Neuronal stem cell (in vitro differentiated cells): Measurements from ENCODE around the gene PSMB3.

Experiments
- DNase-seq: peaks from one replicate; pipeline ENCODE4 v3.0.0-alpha.2; 2013; ENCODE audit warnings: low spot score
- H2AFZ ChIP-seq: one replicate; pipeline ENCODE4 v1.6.1; 2013; ENCODE audit warnings: mild to moderate bottlenecking, low read length, inconsistent platforms
- H2AK5ac ChIP-seq: 2 replicates; pipeline ENCODE4 v1.6.1; 2013; ENCODE audit warnings: low read depth, mild to moderate bottlenecking, inconsistent platforms, low read length, moderate library complexity, mixed read lengths
- H2BK120ac ChIP-seq: 2 replicates; pipeline ENCODE4 v1.6.1; 2013; ENCODE audit warnings: low read depth, mild to moderate bottlenecking, inconsistent platforms, low read length, moderate library complexity, mixed read lengths
- H2BK12ac ChIP-seq: one replicate; pipeline ENCODE4 v1.6.1; 2013; ENCODE audit warnings: low read length, inconsistent platforms
- H2BK15ac ChIP-seq: 2 replicates; pipeline ENCODE4 v1.6.1; 2013; ENCODE audit warnings: mild to moderate bottlenecking, low read length, inconsistent platforms, mixed read lengths
- H2BK5ac ChIP-seq: one replicate; pipeline ENCODE4 v1.6.1; 2013; ENCODE audit warnings: inconsistent platforms, mild to moderate bottlenecking, low read length, moderate library complexity
- H3K14ac ChIP-seq: one replicate; pipeline ENCODE4 v1.6.1; 2013; ENCODE audit warnings: low read length, inconsistent platforms
- H3K18ac ChIP-seq: 2 replicates; pipeline ENCODE4 v1.6.1; 2013; ENCODE audit warnings: low read length, inconsistent platforms
- H3K23ac ChIP-seq: 2 replicates; pipeline ENCODE4 v1.6.1; 2013; ENCODE audit warnings: low read depth, mild to moderate bottlenecking, mixed read lengths, low read length, inconsistent platforms; ENCODE audit not compliant: poor library complexity
- H3K27ac ChIP-seq: replicated peaks from 3 replicates; pipeline ENCODE4 v1.5.1; 2013; ENCODE audit warnings: low read length, inconsistent platforms
- H3K27me3 ChIP-seq, 3 experiments: 2 replicates each; pipeline ENCODE4 v1.6.1; 2013; ENCODE audit warnings: low read length in 3 of 3, mild to moderate bottlenecking in 2 of 3, inconsistent platforms in 1 of 3, low read depth in 1 of 3, mixed read lengths in 1 of 3, moderate library complexity in 1 of 3; ENCODE audit not compliant: control insufficient read depth in 3 of 3, insufficient read depth in 3 of 3
- H3K36me3 ChIP-seq, 2 donors: replicated peaks in 1 of 2; 2 replicates each; pipeline ENCODE4 v1.6.1; 2013; ENCODE audit warnings: low read length in 2 of 2; ENCODE audit not compliant: control insufficient read depth in 2 of 2, insufficient read depth in 2 of 2
- H3K4ac ChIP-seq: 2 replicates; pipeline ENCODE4 v1.6.1; 2013; ENCODE audit warnings: inconsistent platforms, mild to moderate bottlenecking, low read length, moderate library complexity
- H3K4me1 ChIP-seq, 2 donors: 1 replicate in 1 of 2; 2 replicates in 1 of 2; pipeline ENCODE4 v1.6.1; 2013; ENCODE audit warnings: low read length in 2 of 2, low read depth in 1 of 2; ENCODE audit not compliant: control insufficient read depth in 2 of 2, insufficient read depth in 1 of 2
- H3K4me2 ChIP-seq: one replicate; pipeline ENCODE4 v1.6.1; 2013; ENCODE audit warnings: mild to moderate bottlenecking, low read length, inconsistent platforms; ENCODE audit not compliant: insufficient read depth, poor library complexity, severe bottlenecking
- H3K4me3 ChIP-seq, 2 donors: 2 replicates each; pipeline ENCODE4 v1.5.1; 2013; ENCODE audit warnings: low read length in 2 of 2, mild to moderate bottlenecking in 2 of 2, inconsistent platforms in 1 of 2, moderate library complexity in 1 of 2
- H3K79me1 ChIP-seq: one replicate; pipeline ENCODE4 v1.6.1; 2013; ENCODE audit warnings: low read depth, mild to moderate bottlenecking, inconsistent platforms, low read length, moderate library complexity
- H3K9ac ChIP-seq: one replicate; pipeline ENCODE4 v1.6.1; 2013; ENCODE audit warnings: mild to moderate bottlenecking, low read depth, low read length, inconsistent platforms; ENCODE audit not compliant: poor library complexity
- H3K9me3 ChIP-seq, 2 donors: replicated peaks in 1 of 2; 2 replicates each; pipeline versions ENCODE3 to v1.6.1; 2013; ENCODE audit warnings: low read length in 2 of 2, mild to moderate bottlenecking in 2 of 2, inconsistent platforms in 1 of 2, low read depth in 1 of 2, mixed read lengths in 1 of 2, moderate library complexity in 1 of 2; ENCODE audit not compliant: control insufficient read depth in 2 of 2, insufficient read depth in 1 of 2
- H4K8ac ChIP-seq: one replicate; pipeline ENCODE4 v1.6.1; 2013; ENCODE audit warnings: low read depth, mild to moderate bottlenecking, inconsistent platforms, low read length, moderate library complexity
- H4K91ac ChIP-seq: one replicate; pipeline ENCODE4 v1.6.1; 2013; ENCODE audit warnings: low read length, low read depth, mild to moderate bottlenecking, inconsistent platforms; ENCODE audit not compliant: poor library complexity
- WGBS, 2 donors: extraction: QIAGEN DNeasy Blood & Tissue Kit; methylation state at CpG; one replicate each; pipeline ENCODE4 v1.1.7; 2013; ENCODE audit warnings: missing lambda C conversion rate in 2 of 2, mixed read lengths in 1 of 2; ENCODE audit not compliant: insufficient read length in 2 of 2, insufficient replicate concordance in 1 of 2; ENCODE audit errors: extremely low coverage in 2 of 2; 5-methylcytosine and 5-hydroxymethylcytosine counted together

PSMB3 gene

DNA sequence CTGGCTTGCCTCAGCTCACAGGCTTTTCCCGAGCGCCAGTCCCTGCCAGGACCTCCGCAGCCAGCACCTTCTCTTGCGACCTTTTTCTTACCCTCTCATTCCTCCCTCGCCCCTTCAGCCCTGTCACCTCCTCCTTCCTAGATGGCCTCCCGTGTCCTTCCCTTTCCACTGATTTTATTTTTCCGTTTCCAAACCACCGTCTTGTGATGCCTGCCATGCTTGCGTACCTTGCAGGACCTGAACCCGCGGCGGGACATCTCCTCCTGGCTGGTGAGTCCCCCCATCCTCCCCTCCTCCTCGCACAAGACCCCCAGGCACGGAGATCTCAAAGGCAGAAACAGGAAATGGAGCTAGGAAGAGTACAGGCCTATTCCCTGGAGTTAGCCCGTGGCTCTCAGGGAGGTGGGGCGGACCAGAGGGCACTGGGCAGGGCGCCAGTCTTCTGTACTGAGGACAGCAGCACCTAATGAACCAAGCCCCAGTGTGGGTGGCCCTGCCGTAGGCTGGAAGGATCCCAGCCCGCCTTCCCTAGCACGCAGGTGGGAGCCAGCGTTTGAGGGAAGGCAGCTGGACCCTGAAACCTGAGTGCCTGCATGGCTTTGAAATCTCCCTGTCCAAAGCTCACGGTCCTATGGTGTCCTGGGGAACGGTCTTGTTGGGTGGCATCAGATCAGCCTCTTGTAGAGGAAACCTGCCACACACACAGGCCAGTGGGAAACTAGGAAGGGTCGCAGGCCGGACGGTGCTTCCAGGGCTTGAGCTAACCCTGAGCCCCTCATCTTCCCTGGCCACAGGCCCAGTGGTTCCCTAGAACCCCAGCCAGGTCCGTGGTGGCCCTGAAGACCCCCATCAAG lies 21.8 kb upstream of the PSMB3 start:
- H2AFZ ChIP-seq = peak overlapping the region; percentile 82
- peak overlapping the region; percentile 54 for H3K27ac ChIP-seq
- H3K79me1 ChIP-seq = no peaks in the 10 kb centered on the region
- H3K14ac ChIP-seq = no peak overlapping the region
- H3K4me2 ChIP-seq = peak overlapping the region; percentile 89
- no peak for DNase-seq
- no CpG with 5 or more reads among the region's 27 CpGs for WGBS, 2 donors
- no peak overlapping the region for H4K8ac ChIP-seq
- peak overlapping the region; percentile 28 for H2AK5ac ChIP-seq
- H3K4ac ChIP-seq = no peak overlapping the region
- H3K18ac ChIP-seq = peak overlapping the region; percentile 6
- H3K9ac ChIP-seq = peak overlapping the region; percentile 67
- H2BK5ac ChIP-seq = no peak overlapping the region
- H2BK15ac ChIP-seq = no peak overlapping the region
- H3K4me1 ChIP-seq = peaks cover 9 to 12% of the 10 kb centered on the region in 2 donors
- peaks cover 19 to 53% of the 10 kb centered on the region in 2 donors for H3K36me3 ChIP-seq
- no peaks in the 10 kb centered on the region for H3K27me3 ChIP-seq
- H3K4me3 ChIP-seq = peak overlapping the region; percentile 53 to 82
- H3K23ac ChIP-seq = no peak overlapping the region
- H4K91ac ChIP-seq = no peak overlapping the region
- H2BK120ac ChIP-seq = no peak overlapping the region
- H2BK12ac ChIP-seq = no peak overlapping the region
- H3K9me3 ChIP-seq = no peaks in the 10 kb centered on the region

DNA sequence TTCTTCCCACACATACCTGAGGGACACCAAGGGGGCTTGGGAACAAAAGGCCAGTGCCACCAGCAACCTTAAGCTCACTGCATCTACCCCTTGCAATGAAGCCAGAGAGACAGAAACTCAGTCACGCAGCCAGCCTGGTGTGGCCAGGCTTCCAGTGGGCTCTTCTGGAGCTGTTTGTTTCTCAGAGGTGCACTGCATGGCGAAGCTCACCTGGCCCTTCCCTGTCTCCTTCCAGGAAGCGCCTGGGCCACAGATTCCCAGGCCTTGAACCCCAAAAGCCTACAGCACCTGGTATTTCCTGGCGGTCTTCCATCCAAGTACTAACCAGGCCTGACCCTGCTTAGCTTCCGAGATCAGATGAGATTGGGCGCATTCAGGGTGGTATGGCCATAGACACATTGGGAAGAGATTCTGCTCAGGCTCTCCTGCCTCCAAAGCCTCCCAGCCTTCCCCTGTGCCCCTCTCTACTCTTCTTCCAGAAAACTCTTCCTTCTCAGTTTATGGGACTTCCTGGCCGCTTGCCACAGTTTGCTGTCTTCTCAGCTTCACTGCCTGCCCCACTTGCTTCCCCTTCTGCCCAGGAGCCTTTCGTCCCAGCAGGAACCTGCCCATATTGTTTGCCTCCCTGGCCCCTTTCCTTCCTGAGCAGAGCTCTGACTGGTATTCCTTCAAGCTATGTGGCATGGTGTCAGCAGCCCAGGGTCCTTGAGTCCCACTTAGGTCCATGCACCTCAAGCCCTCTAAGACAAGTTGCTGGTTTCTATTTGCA lies 20.8 kb upstream of the PSMB3 start:
- no peak overlapping the region for H2BK12ac ChIP-seq
- no peaks in the 10 kb centered on the region for H3K27me3 ChIP-seq
- no peak overlapping the region for H3K4me3 ChIP-seq

DNA sequence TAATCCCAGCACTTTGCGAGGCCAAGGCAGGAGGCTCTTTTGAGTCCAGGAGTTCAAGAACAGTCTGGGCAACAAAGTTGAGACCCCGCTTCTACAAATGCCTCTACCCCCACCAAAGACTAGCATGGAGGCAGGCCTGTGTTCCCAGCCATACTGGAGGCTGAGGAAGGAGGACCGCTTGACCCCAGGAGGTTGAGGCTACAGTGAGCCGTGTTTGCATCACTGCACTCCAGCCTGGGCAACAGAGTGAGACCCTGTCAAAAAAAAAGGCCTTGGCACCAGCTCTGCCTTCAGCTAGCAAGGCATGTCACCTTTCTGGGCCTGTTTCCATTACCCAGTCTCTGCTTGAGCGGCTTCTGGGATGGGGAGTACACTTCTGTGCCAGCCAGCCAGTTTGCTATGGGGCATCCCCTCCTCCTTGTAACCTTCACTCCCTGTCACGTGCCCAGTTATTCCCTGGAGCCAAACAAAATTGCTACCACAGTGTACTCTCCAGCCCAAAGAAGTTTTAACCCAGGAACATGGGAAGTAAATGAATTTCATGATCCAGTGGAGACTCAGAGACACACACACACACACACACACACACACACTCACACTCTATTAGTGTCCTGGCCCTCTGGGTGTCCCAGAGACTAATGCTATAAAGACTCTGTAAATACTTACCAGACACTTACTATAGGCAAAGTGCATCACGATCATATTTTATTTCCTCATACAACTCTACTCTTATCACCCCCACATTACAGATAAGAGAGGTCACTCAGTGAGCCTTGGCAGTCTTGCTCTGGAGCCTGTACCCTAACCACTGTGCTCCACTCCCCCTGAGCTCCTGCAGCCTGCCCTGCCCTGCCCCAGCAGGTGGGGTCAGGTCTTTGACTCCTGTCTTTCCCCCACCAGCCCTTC lies 19.9 kb upstream of the PSMB3 start:
- Histone ChIP-seq H2AFZ (no peak overlapping the region), H2BK15ac (no peak overlapping the region), H3K4me2 (no peak overlapping the region), H3K14ac (no peak overlapping the region), H2BK12ac (no peak overlapping the region), H3K9ac (no peak overlapping the region), H3K36me3 (peaks cover 21 to 68% of the 10 kb centered on the region in 2 donors), H3K79me1 (no peaks in the 10 kb centered on the region), H2BK5ac (no peak overlapping the region), H4K91ac (no peak overlapping the region), H3K9me3 (no peaks in the 10 kb centered on the region), H2BK120ac (no peak overlapping the region), H3K4me3 (no peak overlapping the region), H3K27ac (no peak overlapping the region), H3K27me3 (no peaks in the 10 kb centered on the region), H2AK5ac (no peak overlapping the region), H3K18ac (no peak overlapping the region), H3K23ac (peak overlapping the region; percentile 58), H3K4ac (no peak overlapping the region), H4K8ac (no peak overlapping the region), H3K4me1 (peaks cover 9 to 12% of the 10 kb centered on the region in 2 donors)
- no CpG with 5 or more reads among the region's 7 CpGs for WGBS, 2 donors
- no peak for DNase-seq

More for the DNA sequence above, 20.8 kb upstream of the PSMB3 start:
- Histone ChIP-seq H3K27ac (no peak overlapping the region), H3K14ac (no peak overlapping the region), H3K36me3 (peaks cover 21 to 60% of the 10 kb centered on the region in 2 donors), H3K4ac (no peak overlapping the region), H3K9me3 (no peaks in the 10 kb centered on the region), H2BK120ac (no peak overlapping the region), H4K91ac (no peak overlapping the region), H3K9ac (peak overlapping the region; percentile 3), H3K79me1 (no peaks in the 10 kb centered on the region), H4K8ac (no peak overlapping the region), H2AK5ac (no peak overlapping the region), H3K4me1 (peaks cover 9 to 12% of the 10 kb centered on the region in 2 donors), H3K4me2 (no peak overlapping the region), H3K23ac (no peak overlapping the region), H2AFZ (no peak overlapping the region), H3K18ac (no peak overlapping the region), H2BK15ac (no peak overlapping the region), H2BK5ac (no peak overlapping the region)
- WGBS, 2 donors = no CpG with 5 or more reads among the region's 8 CpGs
- DNase-seq = no peak
